Tibial nerve (tissue), 4 donors: ENCODE measurements around the gene PLA2G15. TPM values are rescaled to one million over a fixed set of nuclear protein-coding genes. Genes with fewer than 3 reads are reported as not detected.

Experiments
- DNase-seq, 2 donors: peaks; one replicate each; pipeline ENCODE4 v3.0.0-alpha.2; 2019; ENCODE audit warnings: low spot score in 2 of 2
- H3K27ac ChIP-seq, 4 donors: fragments of 200-600 bp; sonication (generic) in 3 of 4; one replicate each; pipeline ENCODE4 v1.5.1; 2017 to 2019; ENCODE audit warnings: mild to moderate bottlenecking in 1 of 4
- H3K27me3 ChIP-seq, 2 donors: fragments of 200-600 bp; sonication (generic) in 1 of 2; one replicate each; pipeline versions ENCODE4 v1.5.1 to v1.6.0; 2017 to 2019
- H3K36me3 ChIP-seq, 3 donors: fragments of 200-600 bp; sonication (generic); one replicate each; pipeline ENCODE4 v1.5.1; 2018 to 2019
- H3K4me1 ChIP-seq, 4 donors: fragments of 200-600 bp; sonication (generic) in 3 of 4; one replicate each; pipeline ENCODE4 v1.5.1; 2017 to 2019
- H3K4me3 ChIP-seq, 4 donors: fragments of 200-600 bp; sonication (generic) in 3 of 4; one replicate each; pipeline ENCODE4 v1.5.1; 2017 to 2019; ENCODE audit warnings: mild to moderate bottlenecking in 1 of 4, moderate library complexity in 1 of 4
- H3K9me3 ChIP-seq, 4 donors: fragments of 200-600 bp; sonication (generic) in 3 of 4; one replicate each; pipeline ENCODE4 v1.5.1; 2017 to 2019
- EP300 ChIP-seq, 2 donors: sonication (generic); formaldehyde crosslinking; IDR thresholded peaks; one replicate each; pipeline ENCODE4 v1.6.1; 2017; ENCODE audit warnings: antibody characterized with exemption in 2 of 2, mild to moderate bottlenecking in 1 of 2
- POLR2A ChIP-seq, 2 donors: fragments of 450-650 bp; IDR thresholded peaks; one replicate each; pipeline ENCODE4 v1.6.1; 2017; ENCODE audit warnings: antibody characterized with exemption in 2 of 2, mild to moderate bottlenecking in 2 of 2, moderate library complexity in 2 of 2
- WGBS, 2 donors: methylation state at CpG; one replicate each; pipeline ENCODE4 v1.1.5; 2018; 5-methylcytosine and 5-hydroxymethylcytosine counted together
- total RNA-seq, 4 donors: library from RNA; depleted of rRNA; stranded (reverse); fragments of >200 nt; gene quantifications; one replicate each; pipeline ENCODE4 v1.1.0, GENCODE V29; 2016
- TF ChIP-seq, protein P1 (sequence below), 5 experiments: fragments of 200-600 bp in 3 of 5; fragments of 450-650 bp in 2 of 5; sonication (generic) in 3 of 5; IDR thresholded peaks; one replicate each; pipeline ENCODE4 v1.5.1; 2016 to 2019; ENCODE audit warnings: antibody characterized with exemption in 5 of 5, mild to moderate bottlenecking in 3 of 5, moderate library complexity in 2 of 5

The PLA2G15 gene
- total RNA-seq, 4 donors from 2014 or later = 26.0 to 51.3 (median 30.2) TPM

DNA sequence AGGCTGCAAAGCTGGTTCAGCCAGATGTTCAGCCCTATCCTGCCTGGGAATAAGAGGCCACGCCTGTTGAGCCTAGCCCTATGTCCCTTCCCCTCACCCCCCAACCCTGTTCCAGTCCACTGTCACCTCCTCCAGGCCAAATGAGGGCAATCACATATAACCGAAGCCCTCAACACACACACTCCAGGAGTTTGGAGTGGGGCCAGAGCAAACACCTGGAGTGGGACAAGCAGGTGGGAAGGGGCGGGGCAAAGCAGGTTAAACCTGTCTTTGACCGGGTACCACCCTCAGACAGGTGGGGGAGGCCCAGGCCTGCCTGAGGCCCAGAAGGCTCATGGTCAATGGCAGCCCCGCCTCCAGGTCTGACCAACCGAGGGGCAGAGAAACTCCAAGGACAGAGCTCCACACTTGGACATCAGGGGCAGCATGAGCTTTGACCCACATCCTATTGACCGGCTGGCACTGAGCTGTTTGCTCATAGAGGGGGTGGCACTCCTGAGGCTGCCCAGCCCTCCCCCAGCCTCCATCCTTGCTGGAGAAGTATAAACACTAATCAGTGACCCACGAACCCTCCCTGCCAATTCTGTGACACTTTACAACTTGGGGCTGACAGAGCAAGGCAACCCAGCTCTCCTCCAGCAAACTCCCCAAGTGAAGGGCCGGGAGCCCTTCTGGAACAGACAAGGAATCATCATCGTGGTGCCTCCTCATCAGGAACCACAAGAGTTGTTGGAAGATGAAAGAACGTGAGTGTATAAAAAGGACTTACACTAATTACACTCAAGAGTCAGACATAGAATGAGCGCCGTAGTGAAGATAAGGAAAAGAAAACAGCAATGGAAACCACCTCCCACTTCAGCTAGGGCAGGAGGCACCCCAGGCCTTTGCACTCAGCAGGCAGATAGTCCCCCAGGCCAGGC lies 10.7 kb upstream of the PLA2G15 start:
- no peaks in the 10 kb centered on the region for H3K27me3 ChIP-seq
- peaks cover 0 to 27% (median 0%) of the 10 kb centered on the region in 3 donors for H3K36me3 ChIP-seq
- H3K9me3 ChIP-seq = no peaks in the 10 kb centered on the region
- peaks cover 0 to 44% (median 7%) of the 10 kb centered on the region in 4 donors for H3K4me1 ChIP-seq
- 63 to 68% methylated on average over 8 to 12 of the region's 13 CpGs for WGBS, 2 donors
- H3K27ac ChIP-seq = peak overlapping the region in 3 of 4 donors; percentile 20 to 96 (median 85)
- TF ChIP-seq POLR2A (IDR thresholded peaks at IDR 0.05) (no peak), EP300 (IDR thresholded peaks at IDR 0.05) (no peak)
- no peak for DNase-seq
- peak overlapping the region in 1 of 4 donors; percentile 66 for H3K4me3 ChIP-seq

DNA sequence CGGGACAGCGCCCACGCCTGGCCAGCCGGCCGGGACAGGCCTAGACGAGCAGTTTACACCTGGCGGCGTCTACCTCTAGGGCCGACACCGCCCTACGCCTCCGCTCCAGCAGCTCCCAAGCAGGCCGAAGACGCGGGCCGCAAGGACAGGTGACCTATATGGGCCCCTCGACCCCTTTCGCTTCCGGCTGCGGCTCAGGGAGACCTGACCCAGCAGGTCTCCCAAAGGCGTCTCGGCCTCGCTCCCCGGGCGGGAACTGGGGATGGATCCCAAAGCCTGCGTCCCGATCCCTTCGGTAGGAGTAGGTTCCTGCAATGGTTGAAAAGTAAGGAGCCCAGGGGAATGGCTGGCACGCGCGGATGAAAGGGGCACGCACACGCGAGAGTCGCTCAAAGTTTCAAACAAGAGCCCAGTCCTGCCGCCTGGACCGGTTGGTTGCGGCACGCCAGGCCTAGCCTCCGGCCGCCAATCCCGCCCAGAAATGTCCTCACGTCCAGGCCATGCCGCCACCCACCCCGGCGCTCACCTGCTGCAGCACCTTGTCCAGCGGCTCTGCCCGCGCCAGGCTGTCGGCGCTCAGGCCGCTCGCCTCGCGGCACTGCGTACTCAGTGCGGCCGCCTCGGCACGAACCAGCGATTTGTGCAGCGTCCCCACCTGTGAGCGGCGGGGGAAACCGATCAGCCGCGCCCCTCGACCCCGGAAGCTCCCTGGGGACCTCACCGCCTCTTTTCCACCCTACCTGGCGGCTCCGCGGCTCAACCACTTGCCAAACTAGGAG lies 9.9 kb upstream of the PLA2G15 start:
- 57 to 59% methylated on average over 35 to 59 of the region's 73 CpGs for WGBS, 2 donors
- Histone ChIP-seq H3K4me1 (peaks cover 0 to 48% (median 10%) of the 10 kb centered on the region in 4 donors), H3K27me3 (no peaks in the 10 kb centered on the region), H3K36me3 (peaks cover 0 to 21% (median 0%) of the 10 kb centered on the region in 3 donors), H3K4me3 (peak overlapping the region in 3 of 4 donors; percentile 56 to 75 (median 66)), H3K9me3 (no peaks in the 10 kb centered on the region), H3K27ac (peak overlapping the region in 3 of 4 donors; percentile 20 to 96 (median 85))
- no peak for TF ChIP-seq EP300 (IDR thresholded peaks at IDR 0.05)
- no peak for TF ChIP-seq POLR2A (IDR thresholded peaks at IDR 0.05)
- TF ChIP-seq, protein P1, sequence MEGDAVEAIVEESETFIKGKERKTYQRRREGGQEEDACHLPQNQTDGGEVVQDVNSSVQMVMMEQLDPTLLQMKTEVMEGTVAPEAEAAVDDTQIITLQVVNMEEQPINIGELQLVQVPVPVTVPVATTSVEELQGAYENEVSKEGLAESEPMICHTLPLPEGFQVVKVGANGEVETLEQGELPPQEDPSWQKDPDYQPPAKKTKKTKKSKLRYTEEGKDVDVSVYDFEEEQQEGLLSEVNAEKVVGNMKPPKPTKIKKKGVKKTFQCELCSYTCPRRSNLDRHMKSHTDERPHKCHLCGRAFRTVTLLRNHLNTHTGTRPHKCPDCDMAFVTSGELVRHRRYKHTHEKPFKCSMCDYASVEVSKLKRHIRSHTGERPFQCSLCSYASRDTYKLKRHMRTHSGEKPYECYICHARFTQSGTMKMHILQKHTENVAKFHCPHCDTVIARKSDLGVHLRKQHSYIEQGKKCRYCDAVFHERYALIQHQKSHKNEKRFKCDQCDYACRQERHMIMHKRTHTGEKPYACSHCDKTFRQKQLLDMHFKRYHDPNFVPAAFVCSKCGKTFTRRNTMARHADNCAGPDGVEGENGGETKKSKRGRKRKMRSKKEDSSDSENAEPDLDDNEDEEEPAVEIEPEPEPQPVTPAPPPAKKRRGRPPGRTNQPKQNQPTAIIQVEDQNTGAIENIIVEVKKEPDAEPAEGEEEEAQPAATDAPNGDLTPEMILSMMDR (IDR thresholded peaks at IDR 0.05) = no peak
- no peak for DNase-seq

DNA sequence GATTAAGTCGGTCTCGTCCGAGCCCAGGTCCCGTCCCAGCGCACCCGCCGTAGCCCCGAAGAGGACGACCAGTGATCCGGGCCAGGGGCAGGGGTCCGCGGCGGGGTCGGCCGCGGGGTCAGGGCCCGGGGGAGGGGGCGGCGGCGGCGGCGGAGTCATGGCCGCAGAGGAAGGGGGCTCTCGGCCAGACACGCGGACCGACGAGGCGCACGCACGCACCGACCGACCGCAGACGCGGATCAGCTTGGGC lies 9.4 kb upstream of the PLA2G15 start, which contains the start of gene ESRP2:
Gene ESRP2, minus strand, starts transcription at position 241 of the 250 bp plus-strand sequence. Its CDS starts 82 bp downstream, at position 159.
- peak within 1 kb of the TSS; percentile 85 to 96 (median 88) for H3K27ac ChIP-seq
- DNase-seq = no peak
- no peaks in the 10 kb centered on the region for H3K9me3 ChIP-seq
- peaks cover 0 to 15% (median 0%) of the 10 kb centered on the region in 3 donors for H3K36me3 ChIP-seq
- peaks cover 0 to 48% (median 10%) of the 10 kb centered on the region in 4 donors for H3K4me1 ChIP-seq
- H3K27me3 ChIP-seq = no peaks in the 10 kb centered on the region
- no peak for TF ChIP-seq EP300 (IDR thresholded peaks at IDR 0.05)
- no peak for TF ChIP-seq POLR2A (IDR thresholded peaks at IDR 0.05)
- TF ChIP-seq, protein P1 (IDR thresholded peaks at IDR 0.05) = no peak
- peak within 1 kb of the TSS; percentile 55 to 75 (median 61) for H3K4me3 ChIP-seq
- WGBS, 2 donors = 9 to 12% methylated on average over 19 to 31 of the region's 36 CpGs

DNA sequence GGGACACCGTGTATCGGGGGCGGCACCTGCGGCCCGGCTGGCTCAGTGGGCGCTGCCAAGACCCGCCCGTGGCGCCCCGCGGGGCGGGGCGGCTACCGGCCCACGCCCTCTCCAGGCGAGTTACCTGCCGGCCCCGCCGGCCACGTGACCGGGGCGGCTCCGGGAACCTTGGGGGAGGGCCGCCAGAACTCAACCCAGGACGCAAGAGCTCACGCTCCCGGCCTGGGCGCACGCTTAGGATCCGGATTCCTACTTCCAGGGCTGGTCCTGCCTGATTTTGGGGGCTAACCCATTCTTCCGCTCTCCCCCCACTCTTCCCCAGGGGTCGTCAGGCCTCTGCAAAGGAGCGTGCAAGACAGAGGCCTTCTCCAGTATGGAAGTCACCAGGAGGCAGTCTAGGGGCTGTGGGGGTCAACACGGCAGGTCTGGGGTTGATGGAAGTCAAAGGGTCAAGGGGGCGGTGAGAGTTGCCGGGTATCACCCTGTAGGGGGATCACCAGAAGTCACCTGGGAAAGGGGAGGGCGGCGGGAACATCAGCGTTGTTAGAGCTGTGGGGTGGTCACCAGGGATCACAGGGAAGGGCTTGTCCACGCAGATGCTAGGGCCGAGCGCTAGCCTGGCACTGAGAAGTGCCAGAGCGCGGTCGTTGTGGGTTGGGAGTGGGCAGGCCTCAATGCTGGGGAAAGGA lies 8.9 kb upstream of the PLA2G15 start:
- H3K27me3 ChIP-seq = no peaks in the 10 kb centered on the region
- 18 to 23% methylated on average over 15 to 40 of the region's 45 CpGs for WGBS, 2 donors
- H3K4me1 ChIP-seq = peaks cover 0 to 48% (median 10%) of the 10 kb centered on the region in 4 donors
- no peaks in the 10 kb centered on the region for H3K9me3 ChIP-seq
- no peak for DNase-seq
- H3K4me3 ChIP-seq = peak overlapping the region; percentile 55 to 75 (median 61)
- H3K36me3 ChIP-seq = peaks cover 0 to 11% (median 0%) of the 10 kb centered on the region in 3 donors
- TF ChIP-seq, protein P1 (IDR thresholded peaks at IDR 0.05) = no peak
- TF ChIP-seq EP300 (IDR thresholded peaks at IDR 0.05) (no peak), POLR2A (IDR thresholded peaks at IDR 0.05) (no peak)
- peak overlapping the region; percentile 85 to 96 (median 88) for H3K27ac ChIP-seq

DNA sequence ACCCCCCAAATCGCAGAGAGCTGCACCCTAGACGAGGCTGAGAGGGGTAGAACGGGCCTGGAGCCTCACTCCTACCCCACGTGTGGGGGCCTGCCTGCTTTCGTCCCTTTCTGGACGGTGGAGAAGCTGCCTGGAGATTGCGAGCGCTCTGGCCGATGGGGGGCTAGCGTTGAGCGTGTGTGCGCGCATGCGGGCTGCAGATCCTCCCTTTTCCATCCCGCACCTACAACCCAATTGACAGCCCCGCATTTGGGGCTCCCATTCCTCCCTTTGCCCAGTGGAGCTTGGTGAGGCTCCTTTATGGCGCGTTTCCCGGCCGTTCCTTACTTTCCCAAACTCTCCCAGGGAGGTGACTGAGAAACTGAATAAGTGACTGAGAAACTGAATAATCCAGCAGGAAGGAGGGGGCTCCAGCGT lies 8.3 kb upstream of the PLA2G15 start:
- H3K36me3 ChIP-seq = peaks cover 0 to 5% (median 0%) of the 10 kb centered on the region in 3 donors
- TF ChIP-seq EP300 (IDR thresholded peaks at IDR 0.05) (no peak), POLR2A (IDR thresholded peaks at IDR 0.05) (no peak)
- TF ChIP-seq, protein P1 (IDR thresholded peaks at IDR 0.05) = no peak
- H3K4me3 ChIP-seq = peak overlapping the region; percentile 55 to 75 (median 61)
- H3K9me3 ChIP-seq = no peaks in the 10 kb centered on the region
- peaks cover 0 to 48% (median 10%) of the 10 kb centered on the region in 4 donors for H3K4me1 ChIP-seq
- H3K27me3 ChIP-seq = no peaks in the 10 kb centered on the region
- 6 to 21% methylated on average over 7 to 21 of the region's 21 CpGs for WGBS, 2 donors
- H3K27ac ChIP-seq = peak overlapping the region; percentile 85 to 96 (median 88)
- no peak for DNase-seq
